Measurements from ENCODE around the gene YIPF6.
"Not testable (repeated sequence)": the region's sequence is repeated elsewhere in the genome, so short reads cannot be mapped to it uniquely, and the experiment has no call there.

Gene YIPF6

GRCh38 chrX:68508799-68509198, 9.9 kb downstream of the YIPF6 start:
- DNase-seq = no peak

GRCh38 chrX:68511255-68511654, 12.4 kb downstream of the YIPF6 start:
- DNase-seq = peak; percentile 67

- not testable (repeated sequence) for DNase-seq
Observed at GRCh38 chrX:68524680-68525079, 25.8 kb downstream of the YIPF6 start.

GRCh38 chrX:68532831-68533533, 34.1 kb downstream of the YIPF6 start:
- DNase-seq = no peak

- no peak for DNase-seq
Observed at GRCh38 chrX:68533656-68534055, 34.8 kb downstream of the YIPF6 start.

- DNase-seq = no peak
Observed at GRCh38 chrX:68534691-68535090, 35.8 kb downstream of the YIPF6 start.

- no peak for DNase-seq
Observed at GRCh38 chrX:68536429-68536828, 37.6 kb downstream of the YIPF6 start.

- DNase-seq = no peak
Observed at GRCh38 chrX:68536884-68537283, 38.0 kb downstream of the YIPF6 start.

- no peak for DNase-seq
Observed at GRCh38 chrX:68550193-68550592, 51.3 kb downstream of the YIPF6 start.

GRCh38 chrX:68556036-68556435, 57.2 kb downstream of the YIPF6 start:
- DNase-seq = no peak

- DNase-seq = not testable (repeated sequence)
Observed at GRCh38 chrX:68557126-68557525, 58.3 kb downstream of the YIPF6 start.

- not testable (repeated sequence) for DNase-seq
Observed at GRCh38 chrX:68559905-68560304, 61.1 kb downstream of the YIPF6 start.

- DNase-seq = no peak
Observed at GRCh38 chrX:68568136-68568535, 69.3 kb downstream of the YIPF6 start.

GRCh38 chrX:68570598-68570997, 71.7 kb downstream of the YIPF6 start:
- DNase-seq = no peak

- no peak for DNase-seq
Observed at GRCh38 chrX:68571292-68571609, 72.4 kb downstream of the YIPF6 start.

- DNase-seq = peak; percentile 89
Observed at GRCh38 chrX:68571610-68572311, 72.9 kb downstream of the YIPF6 start.

- no peak for DNase-seq
Observed at GRCh38 chrX:68574240-68574639, 75.4 kb downstream of the YIPF6 start.

GRCh38 chrX:68579810-68580209, 81.0 kb downstream of the YIPF6 start:
- DNase-seq = no peak

- DNase-seq = peak; percentile 38
Observed at GRCh38 chrX:68584221-68584620, 85.4 kb downstream of the YIPF6 start.
